ENCODE results near the gene TMEM131L.
"Not testable (repeated sequence)": the region's sequence is repeated elsewhere in the genome, so short reads cannot be mapped to it uniquely, and the experiment has no call there.

TMEM131L gene

DNA sequence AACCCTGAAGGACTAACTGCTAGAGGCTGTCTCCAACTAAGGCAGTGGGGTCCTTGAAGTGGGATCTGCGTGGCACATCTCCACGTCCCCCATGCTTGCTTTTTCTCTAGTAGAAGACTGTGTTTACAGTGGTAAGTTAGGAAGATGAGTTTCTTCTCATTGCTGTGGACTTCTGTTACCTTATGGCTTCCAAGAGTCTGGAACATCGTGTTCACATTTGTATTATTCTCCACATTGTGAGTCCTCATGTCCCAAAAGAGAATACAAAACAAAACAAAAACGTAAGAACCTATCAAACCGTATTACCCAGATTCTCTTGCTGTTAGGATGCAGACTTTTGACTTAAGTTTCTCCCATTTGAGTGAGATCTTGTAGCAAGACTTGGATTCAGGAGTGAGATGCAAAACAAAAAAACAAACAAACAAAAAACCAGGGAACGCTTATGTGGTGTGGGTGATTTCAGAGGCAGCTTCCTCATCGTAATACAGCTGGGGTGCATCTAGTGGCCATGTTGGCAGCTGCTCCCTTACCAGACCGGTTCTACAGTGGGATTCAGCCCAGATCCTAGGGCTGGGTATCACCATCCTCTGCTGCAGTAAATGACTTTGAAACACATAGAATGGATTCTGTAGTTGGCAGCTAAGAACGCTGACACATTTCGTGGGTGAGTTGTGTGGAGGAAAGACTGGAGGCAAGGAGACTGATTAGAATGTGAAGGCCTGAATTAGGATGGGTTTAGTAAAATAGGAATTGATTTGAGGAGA is 41.3 kb downstream of the TMEM131L start:
- no peak for DNase-seq (ENCODE audit: low read depth in 2 of 2)

DNA sequence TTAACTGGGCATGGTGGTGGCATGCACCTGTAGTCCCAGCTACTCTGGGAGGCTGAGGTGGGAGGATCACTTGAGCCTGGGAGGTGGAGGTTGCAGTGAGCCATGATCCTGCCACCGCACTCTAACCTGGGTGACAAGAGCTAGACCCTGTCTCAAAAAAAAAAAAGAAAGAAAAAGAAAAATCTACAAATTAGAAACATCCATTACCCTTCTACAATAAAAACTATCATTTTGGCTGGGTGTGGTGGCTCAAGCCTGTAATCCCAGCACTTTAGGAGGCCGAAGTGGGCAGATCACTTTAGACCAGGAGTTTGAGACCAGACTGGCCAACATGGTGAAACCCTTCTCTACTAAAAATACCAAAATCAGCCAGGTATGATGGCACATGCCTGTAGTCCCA is 43.1 kb downstream of the TMEM131L start:
- DNase-seq (ENCODE audit: low read depth in 2 of 2), result not testable (repeated sequence)

DNA sequence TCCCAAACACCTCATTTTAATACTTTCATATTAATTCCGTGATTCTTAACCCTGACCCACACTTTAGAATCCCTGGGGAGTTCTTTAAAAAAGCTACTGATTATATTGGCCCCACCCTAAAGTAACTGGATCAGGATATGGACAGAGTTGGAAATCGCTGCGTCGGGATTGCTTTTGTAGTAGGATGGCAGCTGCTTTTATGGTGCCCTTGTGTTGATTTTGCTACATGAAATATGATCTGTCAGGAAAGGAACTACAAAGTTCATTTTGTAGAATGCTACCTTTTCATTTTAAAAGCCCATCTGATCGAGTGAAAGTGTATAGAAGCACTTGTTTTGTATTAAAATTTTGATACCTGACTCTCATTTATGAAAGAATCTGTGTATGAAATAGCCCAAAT is 43.6 kb downstream of the TMEM131L start:
- no peak for DNase-seq (ENCODE audit: low read depth in 2 of 2)

DNA sequence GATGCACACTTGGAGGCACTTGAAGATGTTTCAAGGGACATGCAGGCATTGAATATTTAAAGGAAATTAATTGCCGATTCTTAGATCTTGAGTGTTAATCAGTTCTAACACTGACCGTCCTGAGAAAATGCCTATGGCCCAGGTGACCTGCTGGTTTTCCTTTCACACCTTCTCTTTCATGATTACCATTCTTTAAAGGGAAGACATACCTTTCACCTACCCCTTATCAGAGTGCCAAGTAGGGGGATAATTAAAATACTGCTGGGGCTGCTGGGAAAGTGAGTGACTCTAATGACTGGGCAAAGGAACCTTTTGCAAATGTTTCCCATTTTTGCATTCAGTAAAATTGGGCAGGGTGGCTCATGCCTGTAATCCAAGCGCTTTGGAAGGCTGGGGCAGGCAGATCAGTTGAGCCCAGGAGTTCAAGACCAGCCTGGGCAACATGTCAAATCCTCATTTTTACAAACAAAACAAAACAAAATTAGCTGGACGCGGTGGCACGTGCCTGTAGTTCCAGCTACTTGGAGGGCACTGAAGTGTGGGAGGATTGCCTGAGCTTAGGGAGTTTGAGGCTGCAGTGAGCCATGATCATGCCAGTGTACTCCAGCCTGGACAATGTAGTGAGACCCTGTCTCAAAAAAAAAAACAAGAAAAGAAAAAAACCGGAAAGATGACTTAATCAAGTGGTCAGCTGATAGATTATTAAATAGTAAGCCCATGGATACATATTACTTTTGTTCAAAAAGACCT is 44.3 kb downstream of the TMEM131L start:
- DNase-seq (ENCODE audit: low read depth in 2 of 2), result no peak

DNA sequence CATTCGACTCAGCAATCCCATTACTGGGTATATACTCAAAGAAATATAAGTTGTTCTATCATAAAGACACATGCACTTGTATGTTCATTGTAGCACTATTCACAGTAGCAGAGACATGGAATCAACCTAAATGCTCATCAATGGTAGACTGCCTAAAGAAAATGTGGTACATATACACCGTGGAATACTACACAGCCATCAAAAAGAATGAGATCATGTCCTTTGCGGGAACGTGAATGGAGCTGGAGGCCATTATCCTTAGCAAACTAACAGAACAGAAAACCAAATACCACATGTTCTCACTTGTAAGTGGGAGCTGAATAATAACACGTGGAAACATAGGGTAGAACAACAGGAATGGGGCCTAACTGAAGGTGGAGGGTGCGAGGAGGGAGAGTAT is 44.9 kb downstream of the TMEM131L start:
- no peak for DNase-seq (ENCODE audit: low read depth in 2 of 2)

DNA sequence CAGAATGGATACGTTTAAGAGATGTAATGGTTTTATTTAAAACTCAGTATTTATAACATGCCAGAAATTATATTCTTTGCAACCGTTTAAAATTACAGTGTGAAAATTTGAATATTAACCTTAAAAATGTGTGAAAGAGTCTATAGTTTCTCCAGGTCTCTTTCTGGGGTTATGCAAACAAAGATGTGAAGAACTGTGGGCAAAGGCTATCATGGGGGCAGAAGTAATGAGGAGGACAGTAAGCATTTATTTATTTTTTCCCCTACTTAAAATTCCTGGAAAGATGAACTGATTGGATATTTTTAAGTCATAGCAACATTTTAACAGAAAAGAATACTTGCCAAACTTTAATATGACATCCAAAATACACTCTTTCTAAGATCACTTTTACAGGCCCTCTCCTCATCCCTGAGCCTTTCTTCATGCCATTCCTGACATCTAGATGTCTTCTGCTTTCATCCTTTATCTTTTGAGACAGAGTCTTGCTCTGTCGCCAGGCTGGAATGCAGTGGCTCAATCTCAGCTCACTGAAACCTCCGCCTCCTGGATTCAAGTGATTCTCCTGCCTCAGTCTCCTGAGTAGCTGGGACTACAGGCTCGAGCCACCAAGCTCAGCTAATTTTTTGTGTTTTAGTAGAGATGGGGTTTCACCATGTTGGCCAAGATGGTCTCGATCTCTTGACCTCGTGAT is 46.1 kb downstream of the TMEM131L start:
- no peak for DNase-seq (ENCODE audit: low read depth in 2 of 2)

DNA sequence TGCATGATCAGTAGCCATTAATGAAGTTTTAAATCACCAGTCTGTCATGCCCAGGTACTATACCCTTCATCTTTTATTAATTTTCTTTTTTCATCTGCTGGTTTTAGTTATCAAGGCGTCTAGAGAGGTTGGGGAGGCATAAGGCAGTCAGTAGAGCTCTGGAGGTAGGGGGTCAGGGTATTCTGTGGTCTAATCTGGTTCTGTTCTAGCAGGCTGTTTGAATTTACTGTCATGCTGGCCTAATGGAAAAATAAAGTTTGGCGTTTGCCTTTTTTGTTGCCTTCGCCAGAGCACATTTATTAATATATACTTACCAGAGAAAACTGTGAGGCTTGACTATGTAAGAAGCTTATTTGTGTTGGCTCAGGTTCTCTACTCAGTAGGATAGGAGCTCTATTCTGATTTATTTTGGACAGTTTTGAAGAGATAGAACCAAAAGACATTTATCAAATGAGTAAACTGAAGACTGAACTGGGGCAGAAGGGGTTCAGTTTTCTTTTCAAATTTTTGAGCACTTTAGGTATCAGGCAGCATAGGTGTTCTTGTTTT is 46.9 kb downstream of the TMEM131L start:
- no peak for DNase-seq (ENCODE audit: low read depth in 2 of 2)

DNA sequence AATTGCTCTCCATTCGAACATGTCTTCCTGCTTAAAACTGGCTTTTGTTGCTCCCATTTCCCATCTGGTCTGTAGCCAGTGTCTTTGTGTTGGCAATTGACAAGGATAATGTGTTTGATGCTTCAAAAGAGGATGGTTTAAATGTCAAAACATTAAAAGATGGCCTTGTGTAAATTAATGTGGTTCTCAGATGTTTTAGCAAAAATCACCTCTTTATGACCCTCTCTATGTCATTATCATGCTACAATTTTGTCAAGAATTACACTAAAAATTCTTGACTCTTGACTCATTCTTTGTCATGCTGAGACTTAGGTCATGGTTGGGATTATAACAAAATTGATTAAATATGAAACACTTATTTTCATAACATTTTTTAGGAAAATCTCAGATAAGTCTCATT is 47.4 kb downstream of the TMEM131L start:
- no peak for DNase-seq (ENCODE audit: low read depth in 2 of 2)

DNA sequence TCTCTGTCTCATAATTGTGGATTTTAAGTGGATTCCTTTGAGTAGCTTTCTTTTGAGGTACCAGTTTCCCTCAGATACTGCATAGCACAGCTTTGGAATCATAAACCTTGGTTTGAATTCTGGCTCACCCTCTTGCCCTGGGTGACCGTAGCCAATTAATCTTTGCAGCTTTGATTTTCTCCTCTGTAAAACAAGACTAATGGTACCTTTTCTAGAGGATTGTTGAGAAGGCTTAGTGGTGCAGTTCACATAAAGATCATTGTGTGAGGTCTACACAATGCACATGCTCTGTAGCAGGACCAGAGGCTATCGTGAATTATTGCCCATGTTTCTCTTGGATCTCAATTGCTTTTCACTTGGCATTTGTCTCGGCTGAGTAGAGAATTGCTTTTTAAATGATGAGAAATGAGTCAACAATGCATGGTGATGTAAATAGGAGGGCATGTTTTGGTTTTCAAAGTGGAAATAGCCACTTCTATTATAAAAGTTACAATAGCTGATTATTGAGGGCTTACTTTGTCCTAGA is 47.9 kb downstream of the TMEM131L start:
- DNase-seq (ENCODE audit: low read depth in 2 of 2), result no peak

DNA sequence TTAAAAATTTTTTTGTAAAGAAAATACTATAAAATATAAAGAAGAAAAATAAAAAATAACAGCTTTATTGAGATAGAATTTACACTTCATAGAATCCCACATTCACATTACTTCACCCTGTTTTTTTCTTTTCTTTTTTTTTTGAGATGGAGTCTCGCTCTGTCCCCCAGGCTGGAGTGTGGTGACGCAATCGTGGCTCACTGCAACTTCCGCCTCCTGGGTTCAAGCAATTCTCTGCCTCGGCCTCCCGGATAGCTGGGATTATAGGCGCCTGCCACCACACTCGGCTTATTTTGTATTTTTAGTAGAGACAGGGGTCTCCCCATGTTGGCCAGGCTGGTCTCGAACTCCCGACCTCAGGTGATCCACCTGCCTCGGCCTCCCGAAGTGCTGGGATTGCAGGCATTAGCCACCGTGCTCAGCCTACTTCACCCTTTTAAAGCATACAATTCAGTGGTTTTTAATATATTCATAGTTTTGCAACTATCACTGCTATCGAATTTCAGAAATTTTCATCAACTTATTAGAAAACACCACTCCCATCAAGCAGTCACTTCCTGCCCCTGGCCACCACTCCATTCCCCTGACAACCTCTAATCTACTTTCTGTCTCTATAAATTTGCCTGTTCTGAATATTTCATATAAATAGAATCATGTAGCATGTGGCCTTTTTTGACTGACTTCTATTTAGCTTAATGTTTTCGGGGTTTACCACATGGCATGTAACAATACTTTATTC is 48.7 kb downstream of the TMEM131L start:
- DNase-seq (ENCODE audit: low read depth in 2 of 2), result no peak

DNA sequence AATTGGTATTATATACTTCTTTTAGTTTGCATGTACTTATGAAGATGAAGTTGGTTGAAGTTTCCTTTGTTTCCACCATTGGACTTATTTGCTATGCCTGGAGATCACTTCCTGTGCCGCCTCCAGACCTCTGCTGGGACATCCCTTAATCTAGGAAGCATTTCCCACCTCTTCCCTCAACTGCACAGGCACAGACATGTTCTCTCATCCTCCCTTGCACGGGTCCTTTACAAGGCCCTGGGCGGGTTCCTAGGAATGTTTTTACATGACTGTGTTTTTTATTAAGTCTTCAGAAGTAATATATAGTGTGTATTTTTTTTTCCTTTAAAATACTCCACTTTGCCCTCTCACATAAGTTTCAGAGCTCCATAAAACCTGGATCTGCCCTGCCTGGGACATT is 51.0 kb downstream of the TMEM131L start:
- DNase-seq (ENCODE audit: low read depth in 2 of 2), result no peak

DNA sequence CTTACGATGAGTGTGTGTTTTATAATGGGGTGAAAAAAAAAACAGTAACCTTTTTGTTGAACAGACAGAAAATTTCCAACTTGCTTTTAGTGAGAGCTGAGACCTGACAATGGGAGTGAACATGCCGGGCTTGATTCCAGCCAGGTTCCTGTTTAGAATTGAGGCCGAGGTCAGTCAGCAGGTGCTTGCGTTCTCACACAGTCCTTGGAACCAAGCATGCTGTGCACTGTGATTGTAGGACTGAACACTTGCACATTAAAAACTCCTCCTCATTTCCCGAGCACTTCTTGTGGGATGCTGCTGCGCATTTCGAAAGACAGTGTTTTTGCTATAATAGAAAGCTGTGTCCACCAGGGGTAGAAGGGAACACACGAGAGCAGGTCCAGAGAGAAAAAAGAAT is 51.8 kb downstream of the TMEM131L start:
- no peak for DNase-seq (ENCODE audit: low read depth in 2 of 2)

DNA sequence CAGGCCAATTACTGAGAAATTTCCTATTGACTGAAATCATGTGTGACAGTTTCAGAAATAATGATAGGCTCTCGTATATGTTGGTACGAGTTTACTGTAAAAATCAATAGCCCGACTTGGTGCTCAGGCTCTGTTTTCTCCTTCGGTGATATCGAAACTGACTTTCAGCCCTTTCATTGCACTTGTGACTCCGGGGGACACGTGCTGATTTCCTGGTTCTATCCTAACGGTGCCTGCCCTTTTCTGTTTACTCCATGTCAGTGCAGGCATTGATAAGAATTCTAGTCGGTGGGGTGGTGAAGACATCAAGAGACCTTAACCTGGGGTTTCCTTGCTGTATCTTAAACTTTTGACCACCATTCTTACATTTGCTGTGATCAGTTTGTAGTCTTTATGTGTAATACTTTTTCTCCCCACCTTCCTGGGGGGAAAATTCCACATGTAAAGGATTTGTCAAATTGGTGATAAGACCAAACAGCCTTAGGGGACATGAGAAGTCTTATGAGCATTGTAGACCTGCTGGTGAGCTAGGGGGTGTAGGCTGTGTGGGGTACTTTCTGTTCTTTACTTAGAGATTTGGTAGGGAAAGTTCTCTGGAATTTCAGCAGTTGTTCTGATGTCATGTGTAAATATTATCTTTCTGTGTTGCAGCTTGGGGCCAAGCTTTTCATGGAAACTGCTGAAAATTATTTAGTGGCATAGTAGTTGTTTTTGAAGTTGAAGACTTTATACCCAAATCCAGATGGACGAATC is 52.7 kb downstream of the TMEM131L start:
- DNase-seq (ENCODE audit: low read depth in 2 of 2), result no peak

DNA sequence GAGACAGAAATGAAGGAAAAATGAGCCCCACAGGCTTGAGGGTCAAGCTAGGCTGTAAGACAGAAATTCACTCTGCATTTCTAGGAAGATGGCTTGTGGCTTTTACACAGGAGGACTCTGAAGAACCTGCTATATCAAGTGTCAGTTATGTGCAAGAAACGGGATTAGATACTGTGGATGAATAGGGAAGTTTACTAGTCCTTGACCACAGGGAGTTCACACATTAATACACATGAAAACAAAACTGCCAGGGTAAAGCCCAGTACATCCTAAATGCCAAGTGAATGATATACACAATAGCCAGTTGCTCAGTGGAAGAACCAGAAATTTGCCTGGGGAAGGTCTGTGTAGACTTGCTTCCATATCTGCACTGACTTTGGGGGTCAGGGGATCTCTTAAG is 53.5 kb downstream of the TMEM131L start:
- DNase-seq (ENCODE audit: low read depth in 2 of 2), result no peak

DNA sequence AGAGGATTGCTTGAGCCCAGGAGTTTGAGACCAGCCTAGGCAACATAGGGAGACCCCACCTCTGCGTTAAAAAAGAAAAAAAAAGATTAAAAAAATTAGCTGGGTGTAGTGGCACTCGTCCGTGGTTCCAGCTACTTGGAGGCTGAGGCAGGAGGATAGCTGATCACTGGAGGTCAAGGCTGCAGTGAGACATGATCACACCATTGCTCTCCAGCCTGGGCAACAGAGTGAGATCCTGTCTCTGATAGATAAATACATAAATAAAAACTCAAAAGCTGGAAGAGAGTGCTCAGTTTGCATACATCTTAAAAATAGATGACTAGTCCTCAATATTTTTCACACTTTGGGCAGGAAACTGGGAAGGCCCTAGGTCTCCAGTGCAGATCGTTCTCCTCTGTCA is 54.1 kb downstream of the TMEM131L start:
- DNase-seq (ENCODE audit: low read depth in 2 of 2), result no peak

DNA sequence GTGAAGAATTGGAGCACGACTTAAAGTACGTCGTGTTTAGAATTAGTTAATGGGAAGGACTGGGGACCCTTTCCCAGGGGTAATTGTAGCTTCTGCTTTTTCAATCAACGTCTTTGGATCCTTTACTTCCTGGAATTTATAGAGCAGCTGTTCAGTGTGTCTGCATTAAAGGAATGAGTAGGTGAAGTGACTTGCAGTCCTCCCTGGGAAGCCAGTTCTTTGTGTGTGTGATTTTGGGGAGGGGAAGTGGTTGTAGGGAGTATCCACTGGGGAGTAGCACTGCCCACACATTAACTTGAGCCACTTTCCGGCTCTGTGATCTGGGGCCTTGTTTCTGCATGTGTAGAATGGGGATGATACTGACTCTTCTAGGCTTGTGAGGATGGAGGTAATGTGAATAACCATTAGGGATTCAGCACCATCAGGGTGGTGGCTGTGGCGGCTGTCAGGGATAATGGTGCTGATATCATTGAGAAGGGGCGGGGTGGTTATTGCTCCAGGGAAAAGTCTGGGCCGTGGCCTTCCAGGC is 54.7 kb downstream of the TMEM131L start:
- no peak for DNase-seq (ENCODE audit: low read depth in 2 of 2)

DNA sequence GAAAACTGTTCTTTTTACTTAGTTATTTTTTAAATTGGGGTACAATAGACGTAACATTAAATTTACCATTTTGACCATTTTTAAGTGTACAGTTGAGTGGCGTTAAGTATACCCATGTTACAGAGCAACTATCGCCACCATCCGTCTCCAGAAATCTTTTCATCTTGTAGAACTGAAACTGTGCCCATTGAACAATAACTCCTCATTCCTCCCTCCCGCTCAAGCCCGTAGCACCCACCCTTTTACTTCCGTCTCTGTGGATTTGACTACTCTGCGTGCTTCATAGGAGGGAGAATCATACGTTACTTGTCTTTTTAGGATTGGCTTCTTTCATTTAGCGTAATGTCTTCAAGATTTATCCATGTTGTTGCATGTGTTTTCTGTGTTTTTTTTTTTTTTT is 55.3 kb downstream of the TMEM131L start:
- no peak for DNase-seq (ENCODE audit: low read depth in 2 of 2)

DNA sequence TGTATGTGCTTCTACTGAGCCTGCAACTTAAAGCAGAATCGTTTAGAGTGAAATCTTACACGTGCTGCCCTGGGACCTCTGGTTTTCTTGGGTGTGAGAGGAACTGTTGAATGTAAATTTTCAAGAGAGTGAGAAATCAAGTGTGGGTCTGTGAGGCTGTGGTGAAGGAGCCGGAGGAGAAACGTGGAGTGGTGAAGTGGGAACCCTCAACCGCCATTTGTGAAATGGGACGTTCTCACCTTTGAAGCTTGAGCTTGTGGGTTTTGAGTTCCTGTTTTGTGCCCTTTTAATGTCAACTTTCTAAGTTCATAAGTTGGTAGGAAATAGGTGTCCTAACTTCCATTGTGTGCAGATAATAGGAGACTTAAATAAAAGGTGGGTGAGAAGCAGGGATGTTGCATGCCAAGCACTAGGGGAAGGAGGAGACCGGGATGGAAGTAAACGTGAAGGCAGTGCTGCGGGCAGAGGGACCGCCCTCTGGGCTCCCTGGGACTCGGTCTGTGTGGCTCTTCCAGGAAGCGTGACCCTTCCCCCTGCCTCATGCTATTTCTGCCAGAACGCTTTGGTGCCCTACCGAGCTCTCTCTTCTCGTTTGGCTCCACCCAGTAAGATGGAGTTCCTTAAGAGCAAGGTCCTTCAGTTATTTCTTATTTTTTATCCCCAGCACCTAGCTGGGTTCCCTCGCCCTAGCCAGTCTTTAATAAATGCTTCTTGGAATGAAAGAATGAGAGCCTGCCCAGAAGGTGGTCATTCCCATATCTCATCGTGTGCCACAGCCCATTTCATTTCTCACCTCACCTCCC is 56.0 kb downstream of the TMEM131L start:
- DNase-seq (ENCODE audit: low read depth in 2 of 2), result peak in 1 of 2 experiments; percentile 51

DNA sequence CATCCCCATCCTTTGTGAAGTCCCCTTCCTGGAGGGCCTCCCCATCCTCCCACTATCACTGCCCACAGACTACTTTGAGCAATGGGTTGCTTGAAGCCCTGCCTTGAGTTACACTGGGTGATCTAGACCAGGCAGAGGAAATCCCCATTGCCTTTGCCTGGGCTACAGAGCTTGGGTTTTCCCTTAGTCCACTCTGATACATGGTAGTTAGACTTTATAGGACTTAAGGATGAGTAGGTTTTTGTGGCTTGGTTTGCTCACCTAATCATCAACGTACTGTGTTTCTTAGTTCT is 56.6 kb downstream of the TMEM131L start:
- DNase-seq (ENCODE audit: low read depth in 2 of 2), result peak in 1 of 2 experiments; percentile 46
